Tibial artery (tissue), 4 donors: ENCODE measurements around the gene STKLD1.

Experiments
- DNase-seq, 2 donors: peaks; one replicate each; pipeline ENCODE4 v3.0.0-alpha.2; 2019
- H3K27ac ChIP-seq, 2 donors: fragments of 200-600 bp; sonication (generic) in 1 of 2; 1 replicate in 1 of 2; 2 replicates in 1 of 2; pipeline ENCODE4 v1.5.1; 2018 to 2019; ENCODE audit warnings: mild to moderate bottlenecking in 1 of 2
- H3K27me3 ChIP-seq, 2 donors: fragments of 200-600 bp; sonication (generic) in 1 of 2; one replicate each; pipeline versions ENCODE4 v1.5.1 to v1.6.0; 2016 to 2019
- H3K36me3 ChIP-seq, 3 donors: fragments of 200-600 bp; sonication (generic) in 2 of 3; one replicate each; pipeline ENCODE4 v1.5.1; 2016 to 2019; ENCODE audit warnings: mild to moderate bottlenecking in 2 of 3
- H3K4me1 ChIP-seq, 4 donors: fragments of 200-600 bp; sonication (generic) in 2 of 4; 1 replicate in 3 of 4; 2 replicates in 1 of 4; pipeline ENCODE4 v1.5.1; 2016 to 2019
- H3K4me3 ChIP-seq, 2 donors: fragments of 200-600 bp; sonication (generic) in 1 of 2; 1 replicate in 1 of 2; 2 replicates in 1 of 2; pipeline ENCODE4 v1.5.1; 2018 to 2019; ENCODE audit warnings: mild to moderate bottlenecking in 2 of 2
- H3K9me3 ChIP-seq, 3 donors: fragments of 200-600 bp; sonication (generic) in 1 of 3; one replicate each; pipeline ENCODE4 v1.5.1; 2016 to 2019
- intact Hi-C: fragments of 100-400 bp; cut with DNase I; formaldehyde crosslinking; loops from one replicate; pipeline ENCODE4 v1.15.0; 2023; ENCODE audit warnings: low total_unique reads
- TF ChIP-seq, protein P1 (sequence below), 2 experiments: fragments of 200-600 bp in 1 of 2; fragments of 450-650 bp in 1 of 2; IDR thresholded peaks; one replicate each; pipeline ENCODE4 v1.5.1; 2017 to 2019; ENCODE audit warnings: antibody characterized with exemption in 2 of 2, mild to moderate bottlenecking in 1 of 2, moderate library complexity in 1 of 2

The STKLD1 gene

GRCh38 chr9:133378408-133378962 is 2.3 kb downstream of the STKLD1 start:
- Histone ChIP-seq H3K27me3 (no peaks in the 10 kb centered on the region), H3K9me3 (no peaks in the 10 kb centered on the region), H3K4me1 (peaks cover 0 to 23% (median 18%) of the 10 kb centered on the region in 4 donors), H3K27ac (no peak overlapping the region), H3K36me3 (peaks cover 0 to 1% (median 0%) of the 10 kb centered on the region in 3 donors), H3K4me3 (no peak overlapping the region)
- intact Hi-C loops = loop anchor here (5.0 kb wide), 1 partner anchor 39 kb away; the partner anchor contains the start of gene REXO4
- TF ChIP-seq, protein P1, sequence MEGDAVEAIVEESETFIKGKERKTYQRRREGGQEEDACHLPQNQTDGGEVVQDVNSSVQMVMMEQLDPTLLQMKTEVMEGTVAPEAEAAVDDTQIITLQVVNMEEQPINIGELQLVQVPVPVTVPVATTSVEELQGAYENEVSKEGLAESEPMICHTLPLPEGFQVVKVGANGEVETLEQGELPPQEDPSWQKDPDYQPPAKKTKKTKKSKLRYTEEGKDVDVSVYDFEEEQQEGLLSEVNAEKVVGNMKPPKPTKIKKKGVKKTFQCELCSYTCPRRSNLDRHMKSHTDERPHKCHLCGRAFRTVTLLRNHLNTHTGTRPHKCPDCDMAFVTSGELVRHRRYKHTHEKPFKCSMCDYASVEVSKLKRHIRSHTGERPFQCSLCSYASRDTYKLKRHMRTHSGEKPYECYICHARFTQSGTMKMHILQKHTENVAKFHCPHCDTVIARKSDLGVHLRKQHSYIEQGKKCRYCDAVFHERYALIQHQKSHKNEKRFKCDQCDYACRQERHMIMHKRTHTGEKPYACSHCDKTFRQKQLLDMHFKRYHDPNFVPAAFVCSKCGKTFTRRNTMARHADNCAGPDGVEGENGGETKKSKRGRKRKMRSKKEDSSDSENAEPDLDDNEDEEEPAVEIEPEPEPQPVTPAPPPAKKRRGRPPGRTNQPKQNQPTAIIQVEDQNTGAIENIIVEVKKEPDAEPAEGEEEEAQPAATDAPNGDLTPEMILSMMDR (IDR thresholded peaks at IDR 0.05) = no peak
- no peak for DNase-seq

GRCh38 chr9:133379153-133380086 is 3.3 kb downstream of the STKLD1 start:
- peaks cover 0 to 13% (median 11%) of the 10 kb centered on the region in 4 donors for H3K4me1 ChIP-seq
- no peaks in the 10 kb centered on the region for H3K9me3 ChIP-seq
- no peak overlapping the region for H3K4me3 ChIP-seq
- TF ChIP-seq, protein P1 (IDR thresholded peaks at IDR 0.05) = no peak
- H3K36me3 ChIP-seq = no peaks in the 10 kb centered on the region
- DNase-seq = no peak
- intact Hi-C loops = loop anchor here (5.0 kb wide), 1 partner anchor 38 kb away; the partner anchor contains the start of gene REXO4
- no peaks in the 10 kb centered on the region for H3K27me3 ChIP-seq
- H3K27ac ChIP-seq = no peak overlapping the region

DNA sequence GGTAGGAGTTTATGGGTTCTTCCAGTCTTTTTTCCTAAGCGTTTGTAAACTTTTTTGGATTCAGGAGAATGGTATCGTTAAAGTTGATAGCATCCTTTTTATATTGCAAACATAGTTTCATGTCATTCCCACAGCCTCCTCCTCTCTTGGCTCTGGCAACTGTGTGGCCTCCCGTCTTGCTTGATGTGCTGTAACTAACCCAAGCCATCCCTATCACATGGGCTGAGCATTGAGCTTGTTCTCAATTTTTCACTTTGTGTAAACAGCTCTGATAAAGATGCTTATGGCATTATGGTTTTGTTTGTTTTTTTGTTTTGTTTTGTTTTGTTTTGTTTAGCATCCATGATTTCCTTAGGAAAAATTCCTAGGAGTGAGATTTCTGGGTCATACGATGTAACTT is 4.6 kb downstream of the STKLD1 start:
- Histone ChIP-seq H3K27me3 (no peaks in the 10 kb centered on the region), H3K36me3 (no peaks in the 10 kb centered on the region), H3K27ac (no peak overlapping the region), H3K9me3 (no peaks in the 10 kb centered on the region), H3K4me3 (no peak overlapping the region), H3K4me1 (peaks cover 0 to 8% (median 6%) of the 10 kb centered on the region in 4 donors)
- TF ChIP-seq, protein P1 (IDR thresholded peaks at IDR 0.05) = no peak
- intact Hi-C loops = no loop called here
- no peak for DNase-seq

DNA sequence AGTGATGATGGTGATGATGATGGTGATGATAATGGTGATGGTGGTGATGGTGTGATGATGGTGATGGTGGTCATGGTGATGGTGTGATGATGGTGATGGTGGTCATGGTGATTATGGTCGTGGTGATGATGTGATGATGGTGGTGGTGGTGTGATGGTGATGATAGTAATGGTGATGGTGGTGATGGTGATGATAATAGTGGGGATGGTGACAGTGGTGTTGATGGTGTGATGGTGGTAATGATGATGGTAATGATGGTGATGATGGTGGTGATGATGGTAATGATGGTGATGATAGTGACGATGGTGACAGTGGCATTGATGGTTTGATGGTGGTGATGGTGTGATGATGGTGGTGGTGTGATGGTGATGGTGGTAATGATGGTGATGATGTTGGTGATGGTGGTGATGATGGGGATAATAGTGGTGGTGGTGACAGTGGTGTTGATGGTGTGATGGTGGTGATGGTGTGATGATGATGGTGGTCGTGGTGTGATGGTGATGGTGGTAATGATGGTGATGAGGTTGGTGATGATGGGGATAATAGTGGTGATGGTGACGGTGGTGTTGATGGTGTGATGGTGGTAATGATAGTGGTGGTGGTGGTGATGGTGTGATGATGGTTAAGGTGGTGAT is 6.5 kb downstream of the STKLD1 start:
- Histone ChIP-seq H3K9me3 (no peaks in the 10 kb centered on the region), H3K27me3 (no peaks in the 10 kb centered on the region), H3K36me3 (no peaks in the 10 kb centered on the region), H3K27ac (no peak overlapping the region), H3K4me3 (no peak overlapping the region), H3K4me1 (no peaks in the 10 kb centered on the region)
- intact Hi-C loops = no loop called here
- TF ChIP-seq, protein P1 (IDR thresholded peaks at IDR 0.05) = no peak
- DNase-seq = no peak

- H3K27me3 ChIP-seq = no peaks in the 10 kb centered on the region
Observed at GRCh38 chr9:133383438-133383837, 7.3 kb downstream of the STKLD1 start.

More at GRCh38 chr9:133383438-133383837, 7.3 kb downstream of the STKLD1 start:
- no peak overlapping the region for H3K27ac ChIP-seq
- TF ChIP-seq, protein P1 (IDR thresholded peaks at IDR 0.05) = no peak
- no peaks in the 10 kb centered on the region for H3K36me3 ChIP-seq
- no peaks in the 10 kb centered on the region for H3K4me1 ChIP-seq
- DNase-seq = no peak
- no peaks in the 10 kb centered on the region for H3K9me3 ChIP-seq
- H3K4me3 ChIP-seq = no peak overlapping the region
- intact Hi-C loops = no loop called here
